Measurements from ENCODE around the gene SERPINA3. TPM values are rescaled to one million over a fixed set of nuclear protein-coding genes. Genes with fewer than 3 reads are reported as not detected.

The SERPINA3 gene
- total RNA-seq, 1 experiment from 2014 or later, result 2,914 TPM

- BruUV-seq (replicated peaks), result no TSS peak
- Mint-ChIP-seq H3K27ac (ENCODE audit: unreplicated experiment) (no peak overlapping the region), H3K4me1 (ENCODE audit: low read depth, unreplicated experiment) (no peaks in the 10 kb centered on the region), H3K9me3 (ENCODE audit: low read depth, unreplicated experiment) (peaks cover 3% of the 10 kb centered on the region), H3K36me3 (ENCODE audit: insufficient read depth, unreplicated experiment) (peaks cover 8% of the 10 kb centered on the region), H3K27me3 (ENCODE audit: unreplicated experiment) (peaks cover 26% of the 10 kb centered on the region), H3K4me3 (ENCODE audit: low read depth, unreplicated experiment) (no peak overlapping the region)
- TF ChIP-seq CTCF (IDR thresholded peaks at IDR 0.05; ENCODE audit: unreplicated experiment), result no peak
- no peak for DNase-seq
- CTCF ChIA-PET, result no interaction called here
- intact Hi-C loops (cut with micrococcal nuclease; ENCODE audit: unreplicated experiment), result no loop called here
These were observed 18.2 kb downstream of the SERPINA3 start for GRCh38 chr14:94630396-94630795.

GRCh38 chr14:94631050-94631449 is 18.9 kb downstream of the SERPINA3 start:
- no peak for DNase-seq
- Mint-ChIP-seq H3K4me1 (ENCODE audit: low read depth, unreplicated experiment) (no peaks in the 10 kb centered on the region), H3K36me3 (ENCODE audit: insufficient read depth, unreplicated experiment) (peaks cover 8% of the 10 kb centered on the region), H3K4me3 (ENCODE audit: low read depth, unreplicated experiment) (no peak overlapping the region), H3K27me3 (ENCODE audit: unreplicated experiment) (peaks cover 26% of the 10 kb centered on the region), H3K9me3 (ENCODE audit: low read depth, unreplicated experiment) (peaks cover 3% of the 10 kb centered on the region), H3K27ac (ENCODE audit: unreplicated experiment) (no peak overlapping the region)
- no peak for TF ChIP-seq CTCF (IDR thresholded peaks at IDR 0.05; ENCODE audit: unreplicated experiment)
- no TSS peak for BruUV-seq (replicated peaks)
- CTCF ChIA-PET, result no interaction called here
- intact Hi-C loops (cut with micrococcal nuclease; ENCODE audit: unreplicated experiment), result no loop called here

GRCh38 chr14:94631536-94632304 is 19.5 kb downstream of the SERPINA3 start:
- intact Hi-C loops (cut with micrococcal nuclease; ENCODE audit: unreplicated experiment), result no loop called here
- CTCF ChIA-PET, result no interaction called here
- no TSS peak for BruUV-seq (replicated peaks)
- Mint-ChIP-seq H3K4me1 (ENCODE audit: low read depth, unreplicated experiment) (no peaks in the 10 kb centered on the region), H3K27ac (ENCODE audit: unreplicated experiment) (no peak overlapping the region), H3K4me3 (ENCODE audit: low read depth, unreplicated experiment) (no peak overlapping the region), H3K27me3 (ENCODE audit: unreplicated experiment) (peaks cover 26% of the 10 kb centered on the region), H3K9me3 (ENCODE audit: low read depth, unreplicated experiment) (peaks cover 3% of the 10 kb centered on the region), H3K36me3 (ENCODE audit: insufficient read depth, unreplicated experiment) (peaks cover 8% of the 10 kb centered on the region)
- TF ChIP-seq CTCF (IDR thresholded peaks at IDR 0.05; ENCODE audit: unreplicated experiment), result no peak
- DNase-seq, result no peak

- Mint-ChIP-seq H3K36me3 (ENCODE audit: insufficient read depth, unreplicated experiment) (peaks cover 5% of the 10 kb centered on the region), H3K27ac (ENCODE audit: unreplicated experiment) (no peak overlapping the region), H3K4me1 (ENCODE audit: low read depth, unreplicated experiment) (no peaks in the 10 kb centered on the region), H3K9me3 (ENCODE audit: low read depth, unreplicated experiment) (peaks cover 3% of the 10 kb centered on the region), H3K27me3 (ENCODE audit: unreplicated experiment) (peaks cover 26% of the 10 kb centered on the region), H3K4me3 (ENCODE audit: low read depth, unreplicated experiment) (no peak overlapping the region)
- intact Hi-C loops (cut with micrococcal nuclease; ENCODE audit: unreplicated experiment), result no loop called here
- CTCF ChIA-PET, result interaction anchor here (1.4 kb wide), 1 partner anchor 33 kb away, joined by 3 read pairs; no protein-coding TSS in a partner anchor
- no peak for TF ChIP-seq CTCF (IDR thresholded peaks at IDR 0.05; ENCODE audit: unreplicated experiment)
- no TSS peak for BruUV-seq (replicated peaks)
- no peak for DNase-seq
These were observed 20.1 kb downstream of the SERPINA3 start for GRCh38 chr14:94632305-94632590.

Data from Calu3 (cell line).